ENCODE measurements around the gene C3orf20. TPM values are rescaled to one million over a fixed set of nuclear protein-coding genes. Genes with fewer than 3 reads are reported as not detected.

Gene C3orf20
- total RNA-seq, 1 experiment from 2014 or later = not detected

- Mint-ChIP-seq H3K27me3 (ENCODE audit: insufficient read depth, unreplicated experiment) (peaks cover 25% of the 10 kb centered on the region), H3K9me3 (ENCODE audit: unreplicated experiment) (no peaks in the 10 kb centered on the region), H3K36me3 (ENCODE audit: insufficient read depth, unreplicated experiment) (no peaks in the 10 kb centered on the region), H3K4me1 (ENCODE audit: insufficient read depth, unreplicated experiment) (no peaks in the 10 kb centered on the region), H3K4me3 (ENCODE audit: unreplicated experiment) (no peak overlapping the region), H3K27ac (ENCODE audit: low read depth, unreplicated experiment) (no peak overlapping the region)
- intact Hi-C loops (cut with micrococcal nuclease) = no loop called here
- ChIA-PET POLR2A (interaction anchor here (0.5 kb wide), 1 partner anchor 67 kb away, joined by 3 read pairs; no protein-coding TSS in a partner anchor), CTCF (no interaction called here)
- no TSS peak for BruUV-seq (replicated peaks)
- DNase-seq (ENCODE audit: unreplicated experiment) = no peak
- no peak for TF ChIP-seq CTCF (IDR thresholded peaks at IDR 0.05; ENCODE audit: unreplicated experiment)
These were observed 92.5 kb downstream of the C3orf20 start for GRCh38 chr3:14767245-14768051.

- Mint-ChIP-seq H3K4me1 (ENCODE audit: insufficient read depth, unreplicated experiment) (no peaks in the 10 kb centered on the region), H3K36me3 (ENCODE audit: insufficient read depth, unreplicated experiment) (no peaks in the 10 kb centered on the region), H3K27me3 (ENCODE audit: insufficient read depth, unreplicated experiment) (peaks cover 25% of the 10 kb centered on the region), H3K4me3 (ENCODE audit: unreplicated experiment) (no peak overlapping the region), H3K9me3 (ENCODE audit: unreplicated experiment) (no peaks in the 10 kb centered on the region), H3K27ac (ENCODE audit: low read depth, unreplicated experiment) (no peak overlapping the region)
- ChIA-PET CTCF (interaction anchor here (0.6 to 0.7 kb wide), 2 partner anchors 56 to 152 kb away, joined by 3 read pairs; no protein-coding TSS in a partner anchor), POLR2A (no interaction called here)
- no peak for TF ChIP-seq CTCF (IDR thresholded peaks at IDR 0.05; ENCODE audit: unreplicated experiment)
- intact Hi-C loops (cut with micrococcal nuclease) = no loop called here
- no peak for DNase-seq (ENCODE audit: unreplicated experiment)
- BruUV-seq (replicated peaks) = no TSS peak
These were observed 93.3 kb downstream of the C3orf20 start for GRCh38 chr3:14768182-14768790.

GRCh38 chr3:14768881-14769280 is 93.9 kb downstream of the C3orf20 start:
- CTCF ChIA-PET = interaction anchor here (0.6 to 0.7 kb wide), 2 partner anchors 55 to 152 kb away, joined by 3 read pairs; no protein-coding TSS in a partner anchor
- no TSS peak for BruUV-seq (replicated peaks)
- no peak overlapping the region for H3K27ac Mint-ChIP-seq (ENCODE audit: low read depth, unreplicated experiment)

More at GRCh38 chr3:14768881-14769280, 93.9 kb downstream of the C3orf20 start:
- TF ChIP-seq CTCF (IDR thresholded peaks at IDR 0.05; ENCODE audit: unreplicated experiment) = no peak
- no peak overlapping the region for H3K4me3 Mint-ChIP-seq (ENCODE audit: unreplicated experiment)
- no peak for DNase-seq (ENCODE audit: unreplicated experiment)
- no peaks in the 10 kb centered on the region for H3K36me3 Mint-ChIP-seq (ENCODE audit: insufficient read depth, unreplicated experiment)
- H3K9me3 Mint-ChIP-seq (ENCODE audit: unreplicated experiment) = no peaks in the 10 kb centered on the region
- intact Hi-C loops (cut with micrococcal nuclease) = no loop called here
- peaks cover 25% of the 10 kb centered on the region for H3K27me3 Mint-ChIP-seq (ENCODE audit: insufficient read depth, unreplicated experiment)
- no peaks in the 10 kb centered on the region for H3K4me1 Mint-ChIP-seq (ENCODE audit: insufficient read depth, unreplicated experiment)
- POLR2A ChIA-PET = no interaction called here

Data from MCF 10A (cell line).